Suprapubic skin (tissue), 3 donors: ENCODE measurements around the gene RAB8A.

Experiments used
- CTCF ChIP-seq, 2 donors: fragments of 200-600 bp in 1 of 2; fragments of 450-650 bp in 1 of 2; sonication (generic) in 1 of 2; IDR thresholded peaks; one replicate each; pipeline ENCODE4 v1.5.1; 2016 to 2019; ENCODE audit warnings: antibody characterized with exemption in 2 of 2, mild to moderate bottlenecking in 1 of 2, moderate library complexity in 1 of 2
- EP300 ChIP-seq: sonication (generic); formaldehyde crosslinking; IDR thresholded peaks from one replicate; pipeline ENCODE4 v1.6.1; 2017; ENCODE audit warnings: antibody characterized with exemption
- POLR2A ChIP-seq, 2 donors: fragments of 450-650 bp; IDR thresholded peaks; one replicate each; pipeline ENCODE4 v1.6.1; 2017; ENCODE audit warnings: antibody characterized with exemption in 2 of 2, mild to moderate bottlenecking in 2 of 2, moderate library complexity in 2 of 2

- TF ChIP-seq EP300 (no peak), CTCF (IDR thresholded peaks at IDR 0.05) (no peak), POLR2A (IDR thresholded peaks at IDR 0.05) (no peak)
These were observed 30.4 kb downstream of the RAB8A start for GRCh38 chr19:16142032-16142580.
